Measurements from ENCODE around the gene RASSF4.

Gene RASSF4

DNA sequence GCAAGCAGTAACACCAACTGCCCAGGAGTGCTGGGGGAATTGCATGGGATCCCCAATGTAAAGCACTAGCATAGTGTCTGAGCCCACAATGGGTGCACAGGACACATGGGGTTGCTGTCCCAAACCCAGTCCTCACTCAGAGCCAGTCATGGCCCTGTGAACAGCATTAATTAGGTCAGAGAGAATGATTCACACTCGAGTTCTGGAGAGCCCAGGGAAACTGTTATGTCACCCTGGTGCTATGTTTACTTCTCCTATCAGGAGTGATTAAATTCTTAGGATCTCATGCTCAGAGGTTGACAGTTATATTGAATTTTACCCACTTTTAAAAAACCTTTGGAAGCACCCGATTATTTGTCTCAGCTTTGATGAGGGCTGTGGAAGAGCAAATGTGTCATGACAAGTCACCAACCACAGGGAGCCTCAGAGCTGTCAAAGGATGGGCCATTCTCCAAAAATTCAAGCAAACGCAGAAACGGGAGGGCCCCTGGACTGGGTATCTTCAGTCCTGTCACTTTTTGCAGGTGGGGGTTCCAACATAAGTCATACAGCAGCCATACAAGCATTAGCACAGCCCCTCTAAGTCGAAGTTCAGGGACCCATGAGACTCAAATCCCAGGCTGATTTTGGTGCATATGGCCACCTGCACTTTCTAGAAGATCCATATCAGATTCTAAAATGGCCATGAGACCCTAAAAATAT, 1.3 kb upstream of the RASSF4 start:
- peak overlapping the region; percentile 77 for H3K4me3 ChIP-seq (replicated peaks; ENCODE audit: low read depth, low read length)
- DNase-seq (ENCODE audit: extremely low read depth, low read depth): no peak
- no peak for TF ChIP-seq CTCF (IDR thresholded peaks at IDR 0.05; ENCODE audit: low read depth, low read length, missing control alignments)

- peak overlapping the region; percentile 77 for H3K4me3 ChIP-seq (replicated peaks; ENCODE audit: low read depth, low read length)
- DNase-seq (ENCODE audit: extremely low read depth, low read depth): no peak
- no peak for TF ChIP-seq CTCF (IDR thresholded peaks at IDR 0.05; ENCODE audit: low read depth, low read length, missing control alignments)
Measured at GRCh38 chr10:44958898-44959246, 730 bp upstream of the RASSF4 start.

DNA sequence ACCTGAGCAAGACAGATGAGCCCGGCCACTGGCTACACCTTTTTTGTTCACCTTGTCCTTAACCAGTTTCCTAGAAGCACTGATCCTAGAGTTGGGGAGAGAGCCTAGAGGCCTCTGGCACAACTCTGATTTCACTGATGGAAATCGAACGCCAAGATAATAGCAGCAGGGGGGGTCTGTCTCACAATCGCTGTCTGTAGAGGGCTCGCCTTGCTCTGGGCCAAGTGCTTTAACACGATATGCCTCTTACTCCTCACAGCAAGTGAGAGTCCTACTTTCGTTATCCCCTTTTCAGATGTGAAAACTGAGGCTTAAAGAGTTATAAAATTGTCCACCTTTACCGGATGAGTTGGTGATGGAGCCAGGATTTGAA, 472 bp downstream of the RASSF4 start:
- DNase-seq (ENCODE audit: extremely low read depth, low read depth): no peak
- H3K4me3 ChIP-seq (replicated peaks; ENCODE audit: low read depth, low read length): peak overlapping the region; percentile 77
- no peak for TF ChIP-seq CTCF (IDR thresholded peaks at IDR 0.05; ENCODE audit: low read depth, low read length, missing control alignments)

DNA sequence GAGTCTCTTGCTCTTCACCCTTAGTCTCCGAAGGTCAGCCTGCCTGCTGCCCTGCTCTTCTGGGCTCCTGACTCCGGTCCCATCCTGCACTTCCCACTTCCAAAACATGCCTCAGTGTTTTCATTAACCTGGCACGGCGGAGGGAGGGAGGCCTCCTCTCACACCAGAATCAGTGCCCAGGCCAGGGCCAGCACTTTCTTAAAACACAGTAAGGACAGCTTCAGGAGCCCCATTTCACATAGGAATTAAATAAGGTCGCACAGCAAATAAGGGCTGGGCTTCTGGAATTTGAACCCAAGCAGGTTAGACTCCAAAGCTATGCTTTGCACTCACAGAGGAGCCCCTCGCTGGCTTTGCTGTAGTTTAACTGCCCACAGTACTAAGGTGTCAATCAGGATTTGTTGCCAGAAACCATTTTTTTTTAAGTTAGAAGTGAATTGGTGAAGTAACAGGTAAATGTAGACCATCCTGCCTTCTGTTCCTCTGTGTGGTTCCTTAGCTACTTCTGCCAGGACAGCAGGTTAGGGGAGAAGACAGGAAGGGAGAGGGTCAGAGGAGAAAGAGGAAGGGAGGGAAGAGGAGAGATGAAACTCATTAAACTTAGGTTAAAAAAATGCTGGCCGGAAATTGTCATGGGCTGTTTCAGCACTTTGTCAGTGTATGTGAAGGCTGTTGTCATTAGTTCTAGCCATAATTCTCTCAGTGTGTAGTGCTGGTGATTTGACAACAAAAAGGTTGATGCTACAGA, 1.1 kb downstream of the RASSF4 start:
- H3K4me3 ChIP-seq (replicated peaks; ENCODE audit: low read depth, low read length): no peak overlapping the region
- no peak for TF ChIP-seq CTCF (IDR thresholded peaks at IDR 0.05; ENCODE audit: low read depth, low read length, missing control alignments)
- DNase-seq (ENCODE audit: extremely low read depth, low read depth): no peak

DNA sequence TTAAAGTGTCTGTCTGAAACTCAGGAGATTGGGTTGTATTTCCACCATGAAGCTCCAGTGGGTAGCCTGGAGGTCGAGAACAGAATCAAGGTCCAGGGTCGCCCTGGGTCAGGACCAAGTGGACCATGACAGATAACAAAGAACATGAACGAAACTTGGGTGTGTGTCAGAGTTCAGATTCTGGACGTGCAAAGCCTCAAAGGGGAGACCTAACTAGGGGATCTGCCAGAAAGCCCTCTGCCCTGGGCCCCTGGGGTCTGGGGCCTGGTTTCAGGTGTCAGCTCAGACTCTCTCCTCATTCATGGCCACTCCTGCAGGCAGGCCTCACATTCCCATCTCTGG, 1.6 kb downstream of the RASSF4 start:
- no peak overlapping the region for H3K4me3 ChIP-seq (replicated peaks; ENCODE audit: low read depth, low read length)
- TF ChIP-seq CTCF (IDR thresholded peaks at IDR 0.05; ENCODE audit: low read depth, low read length, missing control alignments): no peak

GRCh38 chr10:44961931-44962750, 2.5 kb downstream of the RASSF4 start:
- TF ChIP-seq CTCF (IDR thresholded peaks at IDR 0.05; ENCODE audit: low read depth, low read length, missing control alignments): no peak
- no peak overlapping the region for H3K4me3 ChIP-seq (replicated peaks; ENCODE audit: low read depth, low read length)
- DNase-seq (ENCODE audit: extremely low read depth, low read depth): no peak

More for the DNA sequence above, 1.6 kb downstream of the RASSF4 start:
- DNase-seq (ENCODE audit: extremely low read depth, low read depth): no peak

All from HFF-Myc (cell line).